ENCODE results near the gene GBP6. TPM values are rescaled to one million over a fixed set of nuclear protein-coding genes. Genes with fewer than 3 reads are reported as not detected.
"Not testable (repeated sequence)": the region's sequence is repeated elsewhere in the genome, so short reads cannot be mapped to it uniquely, and the experiment has no call there.

The GBP6 gene
- total and polyA plus RNA-seq, 8 donors, result 0.26 to 1.3 (median 0.69) TPM

DNA sequence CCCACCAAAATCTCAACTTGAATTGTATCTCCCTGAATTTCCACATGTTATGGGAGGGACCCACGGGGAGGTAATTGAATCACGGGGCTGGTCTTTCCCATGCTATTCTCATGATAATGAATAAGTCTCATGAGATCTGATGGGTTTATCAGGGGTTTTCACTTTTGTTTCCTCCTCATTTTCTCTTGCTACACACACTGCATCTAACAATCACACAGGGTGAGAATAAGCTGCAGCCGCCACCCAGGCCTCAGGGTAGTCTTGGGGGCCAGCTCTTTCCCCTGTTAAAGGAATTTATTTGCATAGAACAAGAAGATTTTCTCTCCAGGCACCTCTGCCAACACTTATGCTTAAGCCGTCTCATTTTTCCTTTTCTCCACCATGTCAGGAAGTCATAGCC is 26.0 kb upstream of the GBP6 start:
- TF ChIP-seq, protein P1, sequence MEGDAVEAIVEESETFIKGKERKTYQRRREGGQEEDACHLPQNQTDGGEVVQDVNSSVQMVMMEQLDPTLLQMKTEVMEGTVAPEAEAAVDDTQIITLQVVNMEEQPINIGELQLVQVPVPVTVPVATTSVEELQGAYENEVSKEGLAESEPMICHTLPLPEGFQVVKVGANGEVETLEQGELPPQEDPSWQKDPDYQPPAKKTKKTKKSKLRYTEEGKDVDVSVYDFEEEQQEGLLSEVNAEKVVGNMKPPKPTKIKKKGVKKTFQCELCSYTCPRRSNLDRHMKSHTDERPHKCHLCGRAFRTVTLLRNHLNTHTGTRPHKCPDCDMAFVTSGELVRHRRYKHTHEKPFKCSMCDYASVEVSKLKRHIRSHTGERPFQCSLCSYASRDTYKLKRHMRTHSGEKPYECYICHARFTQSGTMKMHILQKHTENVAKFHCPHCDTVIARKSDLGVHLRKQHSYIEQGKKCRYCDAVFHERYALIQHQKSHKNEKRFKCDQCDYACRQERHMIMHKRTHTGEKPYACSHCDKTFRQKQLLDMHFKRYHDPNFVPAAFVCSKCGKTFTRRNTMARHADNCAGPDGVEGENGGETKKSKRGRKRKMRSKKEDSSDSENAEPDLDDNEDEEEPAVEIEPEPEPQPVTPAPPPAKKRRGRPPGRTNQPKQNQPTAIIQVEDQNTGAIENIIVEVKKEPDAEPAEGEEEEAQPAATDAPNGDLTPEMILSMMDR (IDR thresholded peaks at IDR 0.05), result no peak
- no peak overlapping the region for H3K27ac ChIP-seq
- ATAC-seq (no peak), DNase-seq (no peak)
- H3K4me1 ChIP-seq, result no peaks in the 10 kb centered on the region
- intact Hi-C loops (cut with DNase I), result no loop called here
- H3K36me3 ChIP-seq, result no peaks in the 10 kb centered on the region
- no peaks in the 10 kb centered on the region for H3K9me3 ChIP-seq
- H3K27me3 ChIP-seq, result no peaks in the 10 kb centered on the region
- no peak overlapping the region for H3K4me3 ChIP-seq

DNA sequence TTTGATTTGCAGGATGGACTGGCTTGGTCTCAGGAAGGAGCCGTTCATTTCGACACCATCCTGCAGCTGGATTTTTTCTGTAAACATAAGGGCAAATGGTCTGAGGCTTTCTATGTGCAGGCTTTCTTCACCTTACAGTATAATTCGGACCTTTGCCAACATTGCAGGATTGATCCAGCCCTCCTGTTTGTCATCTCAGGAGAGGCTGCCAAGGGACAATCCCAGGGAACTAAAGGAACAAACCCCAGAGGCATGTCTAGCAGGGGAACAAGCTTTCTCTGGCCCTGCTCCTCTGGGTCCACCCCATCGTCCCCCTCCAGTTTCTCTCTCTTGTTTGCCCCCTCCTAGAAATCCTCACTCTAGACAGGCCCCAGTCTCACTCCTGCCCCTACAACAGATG is 24.8 kb upstream of the GBP6 start:
- DNase-seq (no peak), ATAC-seq (no peak)
- TF ChIP-seq, protein P1 (IDR thresholded peaks at IDR 0.05), result no peak
- intact Hi-C loops (cut with DNase I), result no loop called here
- Histone ChIP-seq H3K27me3 (no peaks in the 10 kb centered on the region), H3K4me3 (no peak overlapping the region), H3K9me3 (no peaks in the 10 kb centered on the region), H3K4me1 (no peaks in the 10 kb centered on the region), H3K36me3 (no peaks in the 10 kb centered on the region), H3K27ac (no peak overlapping the region)

DNA sequence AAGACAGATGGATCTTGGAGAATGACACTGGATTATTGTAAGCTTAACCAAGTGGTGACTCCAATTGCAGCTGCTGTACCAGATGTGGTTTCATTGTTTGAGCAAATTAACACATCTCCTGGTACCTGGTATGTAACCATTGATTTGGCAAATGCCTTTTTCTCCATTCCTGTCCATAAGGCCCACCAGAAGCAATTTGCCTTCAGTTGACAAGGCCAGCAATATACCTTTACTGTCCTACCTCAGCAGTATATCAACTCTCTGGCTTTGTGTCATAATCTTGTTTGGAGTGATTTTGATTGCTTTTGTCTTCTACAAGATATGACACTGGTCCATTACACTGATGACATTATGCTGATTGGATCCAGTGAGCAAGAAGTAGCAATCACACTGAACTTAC is 18.4 kb upstream of the GBP6 start:
- H3K36me3 ChIP-seq; intact Hi-C loops (cut with DNase I); H3K27me3 ChIP-seq; H3K27ac ChIP-seq; ATAC-seq; H3K4me1 ChIP-seq; DNase-seq; H3K9me3 ChIP-seq; H3K4me3 ChIP-seq: not testable (repeated sequence)

DNA sequence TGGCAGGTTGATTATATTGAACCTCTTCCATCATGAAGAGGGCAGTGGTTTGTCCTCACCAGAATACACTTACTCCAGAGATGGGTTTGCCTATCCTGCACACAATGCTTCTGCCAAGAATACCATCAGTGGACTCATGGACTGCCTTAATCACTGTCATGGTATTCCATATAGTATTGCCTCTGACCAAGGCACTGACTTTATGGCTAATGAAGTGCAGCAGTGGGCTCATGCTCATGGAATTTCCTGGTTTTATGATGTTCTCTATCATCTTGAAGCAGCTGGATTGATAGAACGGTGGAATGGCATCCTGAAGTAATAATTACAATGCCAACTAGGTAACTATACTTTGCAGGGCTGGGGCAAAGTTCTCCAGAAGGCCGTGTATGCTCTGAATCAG is 16.6 kb upstream of the GBP6 start:
- no peak overlapping the region for H3K4me3 ChIP-seq
- H3K9me3 ChIP-seq, result peaks cover 0 to 4% of the 10 kb centered on the region in 2 donors
- no peaks in the 10 kb centered on the region for H3K36me3 ChIP-seq
- DNase-seq (no peak), ATAC-seq (no peak)
- no peak overlapping the region for H3K27ac ChIP-seq
- TF ChIP-seq, protein P1 (IDR thresholded peaks at IDR 0.05), result no peak
- no peaks in the 10 kb centered on the region for H3K27me3 ChIP-seq
- H3K4me1 ChIP-seq, result peaks cover 0 to 12% of the 10 kb centered on the region in 2 donors
- intact Hi-C loops (cut with DNase I), result no loop called here

DNA sequence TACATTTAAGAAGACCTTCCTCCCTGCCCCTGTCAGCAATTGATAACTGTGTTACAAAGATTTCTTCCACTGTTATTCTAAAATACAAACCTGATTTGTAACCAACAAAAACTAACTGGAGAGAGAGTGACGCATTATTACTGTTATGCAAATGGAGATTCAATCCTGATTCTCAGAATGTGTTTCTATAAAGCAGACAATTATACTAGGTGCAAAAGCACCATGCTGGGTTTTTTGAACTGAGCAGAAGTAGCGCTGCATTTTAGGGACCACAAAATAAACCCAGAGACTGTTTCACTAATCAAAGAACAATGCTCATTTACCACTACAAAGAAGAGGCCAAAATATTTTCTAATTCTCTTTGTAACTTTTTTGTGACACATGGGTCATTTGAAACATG is 13.6 kb upstream of the GBP6 start:
- ATAC-seq (no peak), DNase-seq (no peak)
- peaks cover 0 to 21% of the 10 kb centered on the region in 2 donors for H3K4me1 ChIP-seq
- no peak overlapping the region for H3K27ac ChIP-seq
- H3K4me3 ChIP-seq, result no peak overlapping the region
- TF ChIP-seq, protein P1 (IDR thresholded peaks at IDR 0.05), result no peak
- no peaks in the 10 kb centered on the region for H3K36me3 ChIP-seq
- no peaks in the 10 kb centered on the region for H3K27me3 ChIP-seq
- intact Hi-C loops (cut with DNase I), result loop anchor here in 1 of 2 donors (10.0 kb wide), 1 partner anchor 255 kb away; no protein-coding TSS in a partner anchor
- no peaks in the 10 kb centered on the region for H3K9me3 ChIP-seq

All from left lung (tissue), 10 donors.